Natural killer cell (primary cell): ENCODE data around the gene LEAP2. TPM values are rescaled to one million over a fixed set of nuclear protein-coding genes. Genes with fewer than 3 reads are reported as not detected.

Source experiments
- ATAC-seq, 3 donors: fragments of 150-1000 bp in 2 of 3; fragments of 200-7000 bp in 1 of 3; cut with Tn5 transposase; 1 replicate in 1 of 3; 2 replicates in 2 of 3; pipeline ENCODE4 v1.10.0; 2021; ENCODE audit warnings: mild to moderate bottlenecking in 2 of 3, moderate library complexity in 2 of 3
- DNase-seq, 2 donors: peaks; one replicate each; pipeline versions ENCODE4 v3.0.0 to v3.0.0-alpha.2; 2013 to 2021; ENCODE audit warnings: mixed read lengths in 1 of 2
- H3K27ac ChIP-seq: one replicate; pipeline ENCODE4 v1.5.1; 2013; ENCODE audit warnings: mild to moderate bottlenecking, low read length
- H3K27me3 ChIP-seq: one replicate; pipeline ENCODE4 v1.6.1; 2013; ENCODE audit warnings: low read length; ENCODE audit not compliant: control insufficient read depth, insufficient read depth
- H3K36me3 ChIP-seq: one replicate; pipeline ENCODE4 v1.6.1; 2013; ENCODE audit warnings: low read length; ENCODE audit not compliant: control insufficient read depth, insufficient read depth
- H3K4me1 ChIP-seq: one replicate; pipeline ENCODE4 v1.6.1; 2013; ENCODE audit warnings: low read length; ENCODE audit not compliant: control insufficient read depth, insufficient read depth
- H3K4me3 ChIP-seq: one replicate; pipeline ENCODE4 v1.5.1; 2013; ENCODE audit warnings: low read length
- H3K9me3 ChIP-seq: one replicate; pipeline ENCODE4 v1.6.1; 2013; ENCODE audit warnings: low read length; ENCODE audit not compliant: control insufficient read depth, insufficient read depth
- H3K27ac Mint-ChIP-seq, 2 donors: one replicate each; pipeline ENCODE4 v1.8.0; 2022; ENCODE audit warnings: mild to moderate bottlenecking in 2 of 2, mixed read lengths in 2 of 2, moderate library complexity in 1 of 2
- H3K27me3 Mint-ChIP-seq, 2 donors: one replicate each; pipeline ENCODE4 v1.8.0; 2022; ENCODE audit warnings: low read depth in 2 of 2, mixed read lengths in 2 of 2
- H3K36me3 Mint-ChIP-seq: one replicate; pipeline ENCODE4 v1.8.0; 2022; ENCODE audit warnings: mixed read lengths
- H3K4me1 Mint-ChIP-seq, 2 donors: one replicate each; pipeline ENCODE4 v1.8.0; 2022; ENCODE audit warnings: mixed read lengths in 2 of 2
- H3K4me3 Mint-ChIP-seq: one replicate; pipeline ENCODE4 v1.8.0; 2022; ENCODE audit warnings: mild to moderate bottlenecking, moderate library complexity, mixed read lengths
- H3K9me3 Mint-ChIP-seq, 2 donors: one replicate each; pipeline ENCODE4 v1.8.0; 2022; ENCODE audit warnings: mixed read lengths in 2 of 2
- WGBS: methylation state at CpG from one replicate; pipeline ENCODE4 v1.1.7; 2013; ENCODE audit warnings: missing lambda C conversion rate; ENCODE audit not compliant: insufficient coverage; 5-methylcytosine and 5-hydroxymethylcytosine counted together
- intact Hi-C: fragments of 100-400 bp; cut with micrococcal nuclease; formaldehyde crosslinking; loops from one replicate; pipeline ENCODE4 v1.14.2; 2022
- total RNA-seq, 4 donors: library from RNA; stranded (reverse); fragments of 120-200 nt in 1 of 4; gene quantifications; one replicate each; pipeline versions ENCODE4 v1.2.3 to v1.2.4, GENCODE V29; 2013 to 2022
- TF ChIP-seq, protein P1 (sequence below): fragments of 200-600 bp; IDR thresholded peaks from one replicate; pipeline ENCODE4 v1.8.0; 2022; ENCODE audit warnings: antibody characterized with exemption

Gene LEAP2
- total RNA-seq, 3 donors from 2014 or later (not counting 1 experiment from before 2014, with no cell fraction given), result 0.70 to 1.3 (median 1.2) TPM

DNA sequence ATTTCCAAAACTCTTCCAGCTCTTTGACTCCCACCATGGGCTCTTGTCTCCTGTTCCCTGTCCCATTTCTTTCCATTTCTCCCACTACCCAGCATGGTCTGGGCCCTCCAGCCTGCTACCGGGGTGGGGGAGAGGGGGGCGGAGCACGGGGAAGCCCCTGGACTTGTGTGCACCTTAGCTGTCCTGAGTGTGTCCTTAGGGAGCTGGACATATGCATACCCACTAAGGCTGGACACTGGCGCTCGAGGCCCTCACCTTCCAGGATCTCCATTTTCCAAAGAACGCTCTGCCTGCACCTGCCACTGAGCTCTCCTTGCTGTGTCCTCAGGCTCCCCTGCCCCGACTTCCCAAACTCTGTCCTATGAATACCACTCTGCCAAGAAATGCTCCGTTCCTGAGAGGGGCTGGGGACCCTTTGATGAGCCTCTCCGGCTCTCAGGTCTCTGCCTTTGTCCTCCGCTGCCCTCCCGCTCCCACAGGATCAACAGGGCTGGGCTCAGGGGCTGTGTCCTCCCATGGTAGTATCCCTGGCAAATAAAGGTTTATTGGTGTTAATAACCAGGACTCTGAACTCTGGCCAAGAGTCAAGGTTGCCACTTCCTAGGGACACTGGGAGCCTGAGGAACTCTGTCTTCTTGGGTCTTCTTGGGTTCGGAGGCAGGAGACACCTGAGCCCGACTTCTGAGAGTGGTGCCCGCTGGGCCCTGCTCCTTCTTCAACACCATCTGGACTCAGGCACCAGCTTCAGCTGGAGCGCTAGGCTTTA, 42.2 kb upstream of the LEAP2 start:
- Histone ChIP-seq H3K4me3 (no peak overlapping the region), H3K27ac (no peak overlapping the region), H3K4me1 (peaks cover 12% of the 10 kb centered on the region), H3K9me3 (no peaks in the 10 kb centered on the region), H3K36me3 (no peaks in the 10 kb centered on the region), H3K27me3 (peaks cover 12% of the 10 kb centered on the region)
- H3K9me3 Mint-ChIP-seq, result no peaks in the 10 kb centered on the region
- H3K4me1 Mint-ChIP-seq, result peaks cover 6 to 19% of the 10 kb centered on the region in 2 donors
- H3K4me3 Mint-ChIP-seq, result peak overlapping the region; percentile 82
- peaks cover 33 to 38% of the 10 kb centered on the region in 2 donors for H3K27me3 Mint-ChIP-seq
- H3K27ac Mint-ChIP-seq, result peak overlapping the region in 1 of 2 donors; percentile 62
- TF ChIP-seq, protein P1, sequence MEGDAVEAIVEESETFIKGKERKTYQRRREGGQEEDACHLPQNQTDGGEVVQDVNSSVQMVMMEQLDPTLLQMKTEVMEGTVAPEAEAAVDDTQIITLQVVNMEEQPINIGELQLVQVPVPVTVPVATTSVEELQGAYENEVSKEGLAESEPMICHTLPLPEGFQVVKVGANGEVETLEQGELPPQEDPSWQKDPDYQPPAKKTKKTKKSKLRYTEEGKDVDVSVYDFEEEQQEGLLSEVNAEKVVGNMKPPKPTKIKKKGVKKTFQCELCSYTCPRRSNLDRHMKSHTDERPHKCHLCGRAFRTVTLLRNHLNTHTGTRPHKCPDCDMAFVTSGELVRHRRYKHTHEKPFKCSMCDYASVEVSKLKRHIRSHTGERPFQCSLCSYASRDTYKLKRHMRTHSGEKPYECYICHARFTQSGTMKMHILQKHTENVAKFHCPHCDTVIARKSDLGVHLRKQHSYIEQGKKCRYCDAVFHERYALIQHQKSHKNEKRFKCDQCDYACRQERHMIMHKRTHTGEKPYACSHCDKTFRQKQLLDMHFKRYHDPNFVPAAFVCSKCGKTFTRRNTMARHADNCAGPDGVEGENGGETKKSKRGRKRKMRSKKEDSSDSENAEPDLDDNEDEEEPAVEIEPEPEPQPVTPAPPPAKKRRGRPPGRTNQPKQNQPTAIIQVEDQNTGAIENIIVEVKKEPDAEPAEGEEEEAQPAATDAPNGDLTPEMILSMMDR, result no peak
- intact Hi-C loops, result no loop called here
- ATAC-seq (no peak), DNase-seq (no peak)
- 89% methylated on average over 15 of the region's 15 CpGs for WGBS
- no peaks in the 10 kb centered on the region for H3K36me3 Mint-ChIP-seq

- Histone ChIP-seq H3K27ac (no peak overlapping the region), H3K27me3 (peaks cover 7% of the 10 kb centered on the region), H3K9me3 (no peaks in the 10 kb centered on the region), H3K4me3 (no peak overlapping the region), H3K36me3 (no peaks in the 10 kb centered on the region), H3K4me1 (peaks cover 12% of the 10 kb centered on the region)
- H3K27me3 Mint-ChIP-seq, result peaks cover 20 to 24% of the 10 kb centered on the region in 2 donors
- no peaks in the 10 kb centered on the region for H3K9me3 Mint-ChIP-seq
- peak overlapping the region; percentile 65 for H3K4me3 Mint-ChIP-seq
- H3K27ac Mint-ChIP-seq, result no peak overlapping the region
- intact Hi-C loops, result no loop called here
- ATAC-seq (no peak), DNase-seq (no peak)
- peaks cover 6 to 19% of the 10 kb centered on the region in 2 donors for H3K4me1 Mint-ChIP-seq
- TF ChIP-seq, protein P1, result no peak
- 96% methylated on average over 5 of the region's 5 CpGs for WGBS
- H3K36me3 Mint-ChIP-seq, result no peaks in the 10 kb centered on the region
Observed at GRCh38 chr5:132832612-132833011, 40.9 kb upstream of the LEAP2 start.

GRCh38 chr5:132834057-132834456, 39.4 kb upstream of the LEAP2 start:
- intact Hi-C loops, result no loop called here
- 97% methylated on average over 3 of the region's 3 CpGs for WGBS
- no peak overlapping the region for H3K4me3 ChIP-seq
- TF ChIP-seq, protein P1, result no peak
- H3K9me3 ChIP-seq, result no peaks in the 10 kb centered on the region
- H3K36me3 ChIP-seq, result no peaks in the 10 kb centered on the region
- H3K27ac Mint-ChIP-seq, result no peak overlapping the region
- peaks cover 6 to 19% of the 10 kb centered on the region in 2 donors for H3K4me1 Mint-ChIP-seq
- H3K4me1 ChIP-seq, result peaks cover 12% of the 10 kb centered on the region
- DNase-seq, result no peak
- no peak overlapping the region for H3K4me3 Mint-ChIP-seq
- no peaks in the 10 kb centered on the region for H3K36me3 Mint-ChIP-seq
- no peak for ATAC-seq
- H3K27me3 Mint-ChIP-seq, result peaks cover 16 to 17% of the 10 kb centered on the region in 2 donors
- H3K27me3 ChIP-seq, result peaks cover 3% of the 10 kb centered on the region
- H3K27ac ChIP-seq, result no peak overlapping the region
- H3K9me3 Mint-ChIP-seq, result no peaks in the 10 kb centered on the region
